GM03348 (cell line): ENCODE measurements around the gene CROCC2.

ENCODE experiments used
- DNase-seq: peaks from one replicate; pipeline ENCODE4 v3.0.0; 2012; ENCODE audit warnings: low spot score

Gene CROCC2

GRCh38 chr2:241038374-241039180 lies 132.4 kb downstream of the CROCC2 start:
- DNase-seq = no peak

- DNase-seq = no peak
Measured at GRCh38 chr2:241039416-241039815, 133.3 kb downstream of the CROCC2 start.

DNA sequence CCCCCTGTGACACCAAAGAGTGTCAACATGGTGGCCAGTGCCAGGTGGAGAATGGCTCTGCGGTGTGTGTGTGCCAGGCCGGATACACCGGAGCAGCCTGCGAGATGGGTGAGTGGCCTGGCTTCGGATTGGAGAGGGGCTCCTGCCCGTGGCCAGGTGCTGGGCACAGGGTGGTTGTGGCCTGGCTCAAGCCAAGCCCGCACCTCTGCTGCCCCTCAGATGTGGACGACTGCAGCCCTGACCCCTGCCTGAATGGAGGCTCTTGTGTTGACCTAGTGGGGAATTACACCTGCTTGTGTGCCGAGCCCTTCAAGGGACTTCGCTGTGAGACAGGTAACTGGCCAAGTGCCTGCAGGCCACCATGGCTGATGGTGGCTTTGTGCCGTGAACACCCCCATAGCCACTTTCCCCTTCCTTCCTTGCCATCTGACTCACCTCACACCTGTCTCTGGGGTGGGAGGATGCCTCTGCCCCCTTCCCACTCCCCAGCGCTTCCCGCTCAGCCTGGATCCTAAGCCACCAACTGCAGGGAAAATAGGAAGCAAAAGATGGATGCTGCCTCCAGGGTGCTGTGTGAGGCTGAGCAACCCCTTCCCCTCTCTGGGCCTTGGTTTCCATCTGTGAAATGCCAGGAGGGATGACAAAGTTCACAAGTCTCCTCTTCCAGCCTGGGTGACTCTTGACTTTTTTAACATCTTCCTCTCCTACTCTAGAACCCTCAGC lies 134.1 kb downstream of the CROCC2 start:
- no peak for DNase-seq

DNA sequence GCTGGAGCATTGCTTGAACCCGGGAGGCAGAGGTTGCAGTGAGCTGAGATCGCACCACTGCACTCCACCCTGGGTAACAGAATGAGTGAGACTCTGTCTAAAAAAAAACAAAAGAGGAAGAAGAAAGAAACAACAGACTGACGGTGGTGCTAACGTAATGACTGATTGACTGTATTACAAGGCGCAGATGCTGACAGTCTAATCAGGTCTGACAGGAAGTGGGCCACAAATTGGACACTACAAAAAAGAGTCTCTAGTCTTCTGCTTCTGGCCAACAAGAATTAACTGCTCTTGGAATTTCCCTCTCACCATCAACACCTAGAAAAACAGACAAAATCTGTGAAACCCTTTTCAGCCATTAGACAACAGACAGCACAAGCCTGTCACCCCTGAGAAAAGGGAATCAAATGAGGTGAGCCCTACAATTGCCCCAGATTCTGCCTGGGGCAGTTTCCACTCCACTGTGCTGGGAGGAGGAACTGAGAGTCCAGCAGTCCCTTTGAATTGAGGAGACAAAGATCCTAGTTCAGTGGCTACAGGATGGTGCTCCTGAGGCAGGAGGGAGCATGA lies 135.5 kb downstream of the CROCC2 start:
- no peak for DNase-seq
